ENCODE data around the gene ARMC3.
A peak's percentile ranks its signal among the peaks of the same experiment; 100 is the strongest.

ARMC3 gene

GRCh38 chr10:23021430-23021829, 93.6 kb downstream of the ARMC3 start:
- TF ChIP-seq CTCF (conservative IDR thresholded peaks at IDR 0.05; ENCODE audit: low read length), result no peak
- DNase-seq (ENCODE audit: low read depth), result no peak
- no peak overlapping the region for H3K4me3 ChIP-seq (ENCODE audit: low read length)

- DNase-seq (ENCODE audit: low read depth), result no peak
- H3K4me3 ChIP-seq (ENCODE audit: low read length), result no peak overlapping the region
- TF ChIP-seq CTCF (conservative IDR thresholded peaks at IDR 0.05; ENCODE audit: low read length), result no peak
Observed at GRCh38 chr10:23024002-23024401, 96.1 kb downstream of the ARMC3 start.

GRCh38 chr10:23031318-23031717, 103.5 kb downstream of the ARMC3 start:
- TF ChIP-seq CTCF (conservative IDR thresholded peaks at IDR 0.05; ENCODE audit: low read length), result no peak
- no peak for DNase-seq (ENCODE audit: low read depth)
- no peak overlapping the region for H3K4me3 ChIP-seq (ENCODE audit: low read length)

- no peak for TF ChIP-seq CTCF (conservative IDR thresholded peaks at IDR 0.05; ENCODE audit: low read length)
- no peak for DNase-seq (ENCODE audit: low read depth)
- H3K4me3 ChIP-seq (ENCODE audit: low read length), result no peak overlapping the region
Observed at GRCh38 chr10:23034790-23035189, 106.9 kb downstream of the ARMC3 start.

GRCh38 chr10:23035569-23035968, 107.7 kb downstream of the ARMC3 start:
- H3K4me3 ChIP-seq (ENCODE audit: low read length), result no peak overlapping the region
- peak; percentile 25; the same call in 1 of the 2 replicates for TF ChIP-seq CTCF (conservative IDR thresholded peaks at IDR 0.05; ENCODE audit: low read length)
- DNase-seq (ENCODE audit: low read depth), result no peak

GRCh38 chr10:23037152-23037551, 109.3 kb downstream of the ARMC3 start:
- H3K4me3 ChIP-seq (ENCODE audit: low read length), result no peak overlapping the region
- DNase-seq (ENCODE audit: low read depth), result no peak
- TF ChIP-seq CTCF (conservative IDR thresholded peaks at IDR 0.05; ENCODE audit: low read length), result no peak

GRCh38 chr10:23037561-23037960, 109.7 kb downstream of the ARMC3 start:
- H3K4me3 ChIP-seq (ENCODE audit: low read length), result no peak overlapping the region
- no peak for DNase-seq (ENCODE audit: low read depth)
- TF ChIP-seq CTCF (conservative IDR thresholded peaks at IDR 0.05; ENCODE audit: low read length), result no peak

Data from AG10803 (cell line).